KBM-7 (cell line): ENCODE measurements around the gene CPSF4L.
A peak's percentile ranks its signal among the peaks of the same experiment; 100 is the strongest.

ENCODE experiments used
- DNase-seq: peaks from one replicate; pipeline ENCODE4 v3.0.0-alpha.2; 2015
- in situ Hi-C: fragments of 300-500 bp; cut with MboI; formaldehyde crosslinking; loops from 2 replicates; pipeline ENCODE4 v1.14.3; 2020; ENCODE audit warnings: low sequenced_read_pairs, low pct_unique_long_range_greater_than_20kb, mixed read lengths

CPSF4L gene

DNA sequence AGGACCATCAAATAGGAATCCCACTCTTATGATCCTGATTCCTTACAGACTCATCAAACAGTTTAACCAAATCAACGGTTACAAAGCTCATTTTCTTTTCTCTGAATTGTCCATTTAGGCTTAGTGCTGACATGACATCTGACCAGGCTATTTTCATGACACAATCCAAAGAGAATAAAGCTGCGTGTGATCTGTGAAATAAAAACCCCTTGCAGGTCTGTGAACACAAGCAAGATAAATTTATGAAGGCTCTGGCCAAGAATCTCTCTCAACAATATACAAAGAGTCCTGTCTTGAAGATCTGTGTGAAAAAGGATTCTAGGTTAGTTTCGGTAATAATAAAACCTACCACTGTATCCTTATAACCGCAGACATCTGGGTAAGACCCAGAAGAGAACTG, 46.8 kb downstream of the CPSF4L start:
- no peak for DNase-seq
- in situ Hi-C loops = no loop called here

GRCh38 chr17:73214008-73214407, 47.7 kb downstream of the CPSF4L start:
- no peak for DNase-seq
- in situ Hi-C loops = no loop called here

DNA sequence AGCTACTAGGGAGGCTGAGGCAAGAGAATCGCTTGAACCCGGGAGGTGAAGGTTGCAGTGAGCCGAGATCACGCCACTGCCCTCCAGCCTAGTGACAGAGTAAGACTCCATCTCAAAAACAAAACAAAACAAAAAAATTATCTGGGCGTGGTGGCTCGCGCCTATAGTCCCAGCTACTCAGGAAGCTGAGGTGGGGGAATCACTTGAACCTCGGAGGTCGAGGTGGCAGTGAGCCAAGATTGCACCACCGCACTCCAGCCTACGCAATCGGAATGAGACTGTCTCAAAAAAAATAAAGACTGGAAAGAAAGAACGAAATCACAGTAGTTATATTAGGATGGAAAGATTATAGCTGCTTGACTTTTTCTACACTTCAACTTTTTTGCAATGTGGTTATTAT, 49.9 kb downstream of the CPSF4L start:
- in situ Hi-C loops = no loop called here
- DNase-seq = peak; percentile 24

DNA sequence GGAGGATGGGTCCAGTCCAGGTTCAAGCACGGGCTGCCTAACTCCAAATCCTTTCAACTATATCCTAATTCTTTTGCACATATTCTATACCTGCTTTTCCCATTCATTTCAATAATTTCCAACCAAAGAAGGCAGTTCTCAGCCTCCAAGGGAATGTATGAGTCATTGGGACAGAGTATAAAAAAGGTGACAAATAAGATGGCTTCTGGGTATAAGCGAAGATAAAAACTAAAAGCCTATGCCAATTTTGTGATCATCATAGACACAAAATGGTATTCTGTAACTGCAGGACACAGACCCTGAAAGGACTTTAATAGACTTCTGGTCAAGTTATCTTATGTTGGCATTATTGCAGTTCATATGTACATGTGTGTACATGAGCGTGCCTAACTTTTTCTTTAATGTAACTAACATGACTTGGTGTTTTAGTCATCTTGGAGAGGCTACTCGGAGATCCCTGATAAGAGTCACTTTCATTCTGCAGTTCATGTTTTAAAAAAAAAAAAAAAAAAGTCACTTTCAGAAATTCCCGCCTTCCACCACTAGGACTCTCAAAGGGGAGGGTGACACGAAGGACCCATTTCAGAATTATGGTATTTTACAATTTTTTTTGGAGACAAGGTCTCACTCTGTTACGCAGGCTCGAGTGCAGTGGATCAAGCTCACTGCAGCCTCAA, 51.5 kb downstream of the CPSF4L start:
- peak; percentile 32 for DNase-seq
- in situ Hi-C loops = no loop called here

GRCh38 chr17:73209436-73209835, 52.2 kb downstream of the CPSF4L start:
- in situ Hi-C loops = no loop called here
- no peak for DNase-seq

GRCh38 chr17:73208139-73208827, 53.4 kb downstream of the CPSF4L start:
- in situ Hi-C loops = no loop called here
- DNase-seq = no peak

- DNase-seq = no peak
- in situ Hi-C loops = no loop called here
Measured at GRCh38 chr17:73205459-73205961, 56.2 kb downstream of the CPSF4L start.

- DNase-seq = no peak
- in situ Hi-C loops = no loop called here
Measured at GRCh38 chr17:73203788-73204479, 57.7 kb downstream of the CPSF4L start.

DNA sequence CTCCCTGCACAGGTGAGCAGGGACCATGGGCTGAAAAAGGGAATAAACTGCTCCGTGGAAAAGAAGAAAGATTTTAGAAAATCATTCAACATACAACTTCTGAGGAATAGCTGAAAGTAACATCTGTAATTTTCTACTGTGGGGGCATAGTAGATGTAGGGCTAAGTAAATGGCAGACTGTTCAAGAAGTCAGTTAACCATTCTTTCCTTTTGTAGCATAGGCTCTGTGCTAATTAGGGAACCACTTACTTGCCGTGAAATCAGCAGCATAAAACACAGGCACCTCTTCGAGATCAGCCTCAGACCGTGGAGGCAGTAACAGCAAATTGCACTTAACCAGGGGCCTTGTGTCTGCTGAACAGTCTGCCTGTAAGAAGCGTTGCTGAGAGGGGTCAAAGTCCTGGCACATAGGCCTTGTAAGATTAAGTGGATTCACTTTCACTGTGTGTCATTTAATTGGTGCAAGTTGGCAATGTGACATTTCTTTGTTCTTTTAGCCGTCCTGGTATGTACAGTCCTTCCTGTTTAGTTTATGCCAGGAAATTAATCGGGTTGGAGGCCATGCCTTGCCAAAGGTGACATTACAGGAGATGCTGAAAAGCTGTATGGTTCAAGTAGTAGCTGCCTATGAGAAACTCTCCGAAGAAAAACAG, 58.4 kb downstream of the CPSF4L start:
- in situ Hi-C loops = no loop called here
- DNase-seq = no peak

GRCh38 chr17:73201215-73202069, 60.2 kb downstream of the CPSF4L start:
- no peak for DNase-seq
- in situ Hi-C loops = no loop called here

DNA sequence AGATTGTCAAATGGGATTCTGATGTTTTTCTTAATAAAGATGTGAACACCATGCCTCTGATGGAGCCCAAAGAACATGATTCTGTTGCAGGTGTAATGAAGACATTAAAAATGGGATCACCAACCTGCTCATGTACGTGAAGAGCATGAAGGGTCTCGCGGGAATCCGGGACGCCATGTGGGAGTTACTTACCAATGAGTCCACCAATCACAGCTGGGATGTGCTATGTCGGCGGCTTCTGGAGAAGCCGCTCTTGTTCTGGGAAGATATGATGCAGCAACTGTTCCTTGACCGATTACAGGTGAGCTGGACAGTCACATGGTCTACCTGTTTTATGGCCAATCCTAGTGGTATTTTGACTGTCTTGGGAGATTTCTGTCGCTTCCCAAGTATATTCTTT, 61.2 kb downstream of the CPSF4L start:
- in situ Hi-C loops = no loop called here
- no peak for DNase-seq

DNA sequence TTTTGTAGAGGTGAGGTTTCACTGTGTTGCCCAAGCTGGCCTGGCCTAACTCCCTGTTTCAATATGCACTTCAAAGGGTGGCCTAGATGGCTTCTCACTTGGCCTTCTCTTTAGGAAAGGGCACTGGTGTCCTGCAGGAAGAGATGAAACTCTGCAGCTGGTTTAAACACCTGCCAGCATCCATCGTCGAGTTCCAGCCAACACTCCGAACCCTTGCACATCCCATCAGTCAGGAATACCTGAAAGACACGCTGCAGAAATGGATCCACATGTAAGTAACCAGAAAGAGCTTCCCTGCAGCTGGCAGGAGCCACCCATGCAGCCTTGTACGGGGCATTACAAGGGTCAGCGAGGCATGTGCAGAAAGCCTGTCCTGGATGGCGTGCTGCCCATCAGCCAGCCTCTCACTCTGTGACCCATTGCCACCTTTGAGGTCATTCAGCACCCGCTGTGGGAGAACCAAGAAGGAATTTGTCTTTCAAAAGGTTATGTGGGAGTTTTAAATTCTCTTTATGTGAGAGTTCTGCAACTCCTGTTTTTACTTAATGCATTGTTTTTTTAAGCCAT, 61.8 kb downstream of the CPSF4L start:
- in situ Hi-C loops = loop anchor here (25.0 kb wide), 1 partner anchor 463 kb away; no protein-coding TSS in a partner anchor
- DNase-seq = no peak

GRCh38 chr17:73198930-73199260, 62.8 kb downstream of the CPSF4L start:
- in situ Hi-C loops = loop anchor here (25.0 kb wide), 1 partner anchor 462 kb away; no protein-coding TSS in a partner anchor
- DNase-seq = no peak
